RWPE2 (cell line): Measurements from ENCODE around the gene DNAJB13.

ENCODE experiments used
- ATAC-seq: fragments of 200-7000 bp; cut with Tn5 transposase; 3 replicates; pipeline ENCODE4 v1.9.1; 2021; ENCODE audit warnings: low read depth
- DNase-seq: peaks from one replicate; pipeline ENCODE4 v3.0.0-alpha.2; 2020; ENCODE audit warnings: low spot score
- H3K27ac ChIP-seq: fragments of 450-650 bp; 2 replicates; pipeline ENCODE4 v1.5.1; 2017; ENCODE audit warnings: mild to moderate bottlenecking; ENCODE audit not compliant: poor library complexity, severe bottlenecking
- H3K27me3 ChIP-seq: fragments of 250-450 bp; sonication (Bioruptor Pico); 2 replicates; pipeline ENCODE4 v1.5.1; 2021; ENCODE audit warnings: mild to moderate bottlenecking, moderate library complexity; ENCODE audit not compliant: insufficient read depth, poor library complexity, severe bottlenecking
- H3K36me3 ChIP-seq: fragments of 250-450 bp; sonication (Bioruptor Pico); 2 replicates; pipeline ENCODE4 v1.5.1; 2020; ENCODE audit warnings: low read depth, mild to moderate bottlenecking, moderate library complexity
- H3K4me1 ChIP-seq: fragments of 250-450 bp; sonication (Bioruptor Pico); 2 replicates; pipeline ENCODE4 v1.5.1; 2021; ENCODE audit warnings: mild to moderate bottlenecking, moderate library complexity; ENCODE audit not compliant: insufficient read depth, poor library complexity, severe bottlenecking
- H3K4me3 ChIP-seq: fragments of 250-450 bp; sonication (Bioruptor Pico); 2 replicates; pipeline ENCODE4 v1.5.1; 2021; ENCODE audit warnings: mild to moderate bottlenecking, moderate library complexity; ENCODE audit not compliant: severe bottlenecking
- H3K9me3 ChIP-seq: fragments of 250-450 bp; sonication (Bioruptor Pico); 2 replicates; pipeline ENCODE4 v1.5.1; 2021; ENCODE audit warnings: mild to moderate bottlenecking, moderate library complexity; ENCODE audit not compliant: severe bottlenecking
- TF ChIP-seq, protein P1 (sequence below): fragments of 450-650 bp; IDR thresholded peaks from one replicate; pipeline ENCODE4 v1.5.1; 2017; ENCODE audit warnings: mild to moderate bottlenecking, moderate library complexity; ENCODE audit not compliant: poor library complexity, severe bottlenecking

Gene DNAJB13

DNA sequence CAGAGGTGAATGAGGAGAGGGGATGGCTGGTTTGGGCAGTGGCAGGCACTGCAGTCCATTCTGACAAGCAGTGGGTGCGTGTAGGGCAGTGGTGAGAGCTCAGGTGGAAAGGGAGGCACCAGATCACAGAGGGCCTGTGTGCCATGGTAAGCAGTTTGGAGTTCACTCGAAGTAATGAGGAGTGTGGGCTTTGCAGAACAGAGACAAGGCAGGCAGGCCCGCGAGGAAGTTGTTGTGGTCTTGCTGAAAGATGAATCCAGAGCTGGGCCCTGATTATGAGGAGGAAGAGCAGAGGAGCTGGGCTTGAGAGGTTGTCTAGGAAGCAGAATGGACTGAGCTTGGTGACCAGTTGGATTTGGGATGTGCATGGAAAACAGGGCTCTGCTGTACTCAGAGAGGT is 1.6 kb upstream of the DNAJB13 start:
- no peaks in the 10 kb centered on the region for H3K36me3 ChIP-seq
- ATAC-seq: no peak
- no peak overlapping the region for H3K27ac ChIP-seq
- TF ChIP-seq, protein P1, sequence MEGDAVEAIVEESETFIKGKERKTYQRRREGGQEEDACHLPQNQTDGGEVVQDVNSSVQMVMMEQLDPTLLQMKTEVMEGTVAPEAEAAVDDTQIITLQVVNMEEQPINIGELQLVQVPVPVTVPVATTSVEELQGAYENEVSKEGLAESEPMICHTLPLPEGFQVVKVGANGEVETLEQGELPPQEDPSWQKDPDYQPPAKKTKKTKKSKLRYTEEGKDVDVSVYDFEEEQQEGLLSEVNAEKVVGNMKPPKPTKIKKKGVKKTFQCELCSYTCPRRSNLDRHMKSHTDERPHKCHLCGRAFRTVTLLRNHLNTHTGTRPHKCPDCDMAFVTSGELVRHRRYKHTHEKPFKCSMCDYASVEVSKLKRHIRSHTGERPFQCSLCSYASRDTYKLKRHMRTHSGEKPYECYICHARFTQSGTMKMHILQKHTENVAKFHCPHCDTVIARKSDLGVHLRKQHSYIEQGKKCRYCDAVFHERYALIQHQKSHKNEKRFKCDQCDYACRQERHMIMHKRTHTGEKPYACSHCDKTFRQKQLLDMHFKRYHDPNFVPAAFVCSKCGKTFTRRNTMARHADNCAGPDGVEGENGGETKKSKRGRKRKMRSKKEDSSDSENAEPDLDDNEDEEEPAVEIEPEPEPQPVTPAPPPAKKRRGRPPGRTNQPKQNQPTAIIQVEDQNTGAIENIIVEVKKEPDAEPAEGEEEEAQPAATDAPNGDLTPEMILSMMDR: no peak
- no peaks in the 10 kb centered on the region for H3K9me3 ChIP-seq
- no peaks in the 10 kb centered on the region for H3K4me1 ChIP-seq
- no peaks in the 10 kb centered on the region for H3K27me3 ChIP-seq
- no peak overlapping the region for H3K4me3 ChIP-seq
- DNase-seq: no peak

DNA sequence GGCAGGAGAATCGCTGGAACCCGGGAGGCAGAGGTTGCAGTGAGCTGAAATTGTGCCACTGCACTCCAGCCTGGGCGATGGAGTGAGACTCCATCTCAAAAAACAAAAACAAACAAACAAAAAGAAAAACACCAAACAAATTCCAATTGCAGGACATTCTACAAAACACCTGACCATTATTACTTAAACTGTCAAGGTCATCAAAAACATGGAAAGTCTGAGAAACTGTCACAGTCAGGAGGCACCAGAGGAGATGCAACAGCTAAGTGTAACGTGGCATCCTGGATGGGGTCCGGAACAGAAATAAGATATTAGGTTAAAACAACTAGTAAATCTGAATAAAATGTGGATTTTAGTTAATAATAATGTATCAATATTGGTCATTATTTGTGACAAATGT is 914 bp upstream of the DNAJB13 start:
- no peak for DNase-seq
- ATAC-seq: no peak
- Histone ChIP-seq H3K27ac (no peak overlapping the region), H3K27me3 (no peaks in the 10 kb centered on the region), H3K4me1 (no peaks in the 10 kb centered on the region), H3K4me3 (no peak overlapping the region), H3K36me3 (no peaks in the 10 kb centered on the region), H3K9me3 (no peaks in the 10 kb centered on the region)
- TF ChIP-seq, protein P1: no peak

DNA sequence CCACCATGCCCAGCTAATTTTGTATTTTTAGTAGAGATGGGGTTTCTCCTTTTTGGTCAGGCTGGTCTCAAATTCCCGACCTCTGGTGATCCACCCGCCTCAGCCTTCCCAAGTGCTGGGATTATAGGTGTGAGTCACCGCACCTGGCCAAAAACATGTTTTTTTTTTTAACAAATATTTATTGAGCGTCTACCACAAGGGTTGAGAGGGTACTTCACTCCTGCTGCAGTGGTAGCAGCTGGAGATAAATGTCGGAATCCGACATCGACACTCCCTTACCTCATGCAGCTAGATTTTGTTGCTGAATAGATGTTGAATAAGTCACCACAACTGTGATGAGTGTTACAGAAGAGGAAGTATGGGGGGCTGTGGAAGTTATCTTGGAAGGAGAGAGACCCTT is 971 bp downstream of the DNAJB13 start:
- TF ChIP-seq, protein P1: no peak
- no peaks in the 10 kb centered on the region for H3K9me3 ChIP-seq
- no peak overlapping the region for H3K27ac ChIP-seq
- no peaks in the 10 kb centered on the region for H3K36me3 ChIP-seq
- H3K4me1 ChIP-seq: peaks cover 7% of the 10 kb centered on the region
- no peaks in the 10 kb centered on the region for H3K27me3 ChIP-seq
- DNase-seq (no peak), ATAC-seq (no peak; the same call in 2 of the 3 replicates)
- no peak overlapping the region for H3K4me3 ChIP-seq

DNA sequence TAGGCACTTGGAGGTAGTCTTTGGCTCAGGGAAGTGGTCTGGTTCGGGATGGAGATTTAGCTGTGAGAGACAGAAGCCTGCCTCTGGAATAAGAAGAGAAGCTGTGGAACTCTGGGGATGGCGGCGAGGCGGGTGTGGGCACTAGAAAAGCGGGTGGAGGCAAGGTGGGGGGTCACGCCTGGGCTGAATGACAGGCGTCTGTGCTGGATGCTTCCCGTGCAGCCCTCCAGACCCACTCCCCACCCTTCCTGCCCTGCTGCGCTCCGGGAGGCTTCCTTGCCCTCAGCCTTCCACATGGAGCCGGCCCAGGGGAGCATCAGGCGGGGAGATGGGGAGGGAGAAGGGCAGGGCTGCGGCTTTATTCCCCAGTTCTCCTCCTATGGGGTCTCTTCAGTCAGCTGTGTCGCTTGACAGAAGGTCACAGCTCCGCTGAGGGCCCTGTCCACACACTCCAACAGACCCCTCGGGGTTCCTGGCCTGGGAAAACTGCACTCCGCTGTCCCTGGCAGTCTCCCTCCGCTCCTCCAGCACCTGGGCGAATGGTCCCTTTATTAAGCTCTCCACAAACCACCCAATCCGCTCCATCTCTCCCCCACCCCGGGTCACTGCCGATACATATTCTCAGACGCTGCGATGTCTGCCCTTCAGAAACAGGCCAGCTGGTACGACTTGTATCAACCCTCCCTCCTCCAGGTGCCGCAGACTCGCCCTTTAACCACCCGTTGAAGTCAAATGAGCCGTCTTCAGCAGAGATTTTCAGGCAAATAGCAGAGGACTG is 6.2 kb downstream of the DNAJB13 start:
- ATAC-seq (no peak), DNase-seq (no peak)
- Histone ChIP-seq H3K9me3 (no peaks in the 10 kb centered on the region), H3K4me3 (no peak overlapping the region), H3K36me3 (no peaks in the 10 kb centered on the region), H3K27ac (no peak overlapping the region), H3K27me3 (no peaks in the 10 kb centered on the region), H3K4me1 (peaks cover 7% of the 10 kb centered on the region)
- TF ChIP-seq, protein P1: no peak

DNA sequence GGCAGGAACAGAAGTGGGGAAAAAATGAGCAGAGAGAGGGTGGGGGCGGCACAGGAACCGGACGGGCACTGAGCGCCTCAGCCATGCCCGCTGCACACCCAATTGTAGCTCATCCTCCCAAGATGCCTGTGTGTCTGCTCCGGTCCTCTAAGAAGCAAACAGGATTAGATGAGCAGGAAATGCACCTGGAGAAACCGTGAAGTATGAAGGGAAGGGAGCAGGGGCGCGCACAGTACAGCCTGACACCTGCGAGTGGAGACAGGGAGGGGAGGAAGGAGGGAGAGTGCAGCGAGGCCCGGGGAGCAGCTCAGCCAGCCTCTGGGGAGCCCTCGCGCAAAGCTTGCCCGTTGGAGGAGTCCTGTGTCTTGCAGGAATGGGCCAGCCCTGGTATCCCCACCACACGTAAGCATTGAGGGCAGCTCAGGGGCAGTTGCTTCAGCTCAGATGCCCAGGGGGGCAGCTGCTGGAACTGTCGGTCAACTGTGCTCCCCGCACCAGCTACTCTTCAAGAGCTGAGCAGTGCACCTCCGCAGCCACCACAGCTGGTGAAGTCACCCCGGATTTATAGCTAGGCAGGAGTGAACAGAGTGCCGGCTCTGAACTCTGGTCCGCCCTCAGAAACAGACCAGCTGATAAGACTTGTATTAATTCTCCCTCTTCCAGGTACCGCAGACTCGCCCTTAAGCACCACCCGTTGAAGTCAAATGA is 7.0 kb downstream of the DNAJB13 start:
- H3K27ac ChIP-seq: no peak overlapping the region
- TF ChIP-seq, protein P1: no peak
- DNase-seq (no peak), ATAC-seq (no peak)
- H3K36me3 ChIP-seq: no peaks in the 10 kb centered on the region
- H3K4me1 ChIP-seq: peaks cover 7% of the 10 kb centered on the region
- H3K4me3 ChIP-seq: no peak overlapping the region
- H3K9me3 ChIP-seq: no peaks in the 10 kb centered on the region
- H3K27me3 ChIP-seq: no peaks in the 10 kb centered on the region
